Measurements from ENCODE around the gene COPZ2.
"Not testable (repeated sequence)": the region's sequence is repeated elsewhere in the genome, so short reads cannot be mapped to it uniquely, and the experiment has no call there.

COPZ2 gene

DNA sequence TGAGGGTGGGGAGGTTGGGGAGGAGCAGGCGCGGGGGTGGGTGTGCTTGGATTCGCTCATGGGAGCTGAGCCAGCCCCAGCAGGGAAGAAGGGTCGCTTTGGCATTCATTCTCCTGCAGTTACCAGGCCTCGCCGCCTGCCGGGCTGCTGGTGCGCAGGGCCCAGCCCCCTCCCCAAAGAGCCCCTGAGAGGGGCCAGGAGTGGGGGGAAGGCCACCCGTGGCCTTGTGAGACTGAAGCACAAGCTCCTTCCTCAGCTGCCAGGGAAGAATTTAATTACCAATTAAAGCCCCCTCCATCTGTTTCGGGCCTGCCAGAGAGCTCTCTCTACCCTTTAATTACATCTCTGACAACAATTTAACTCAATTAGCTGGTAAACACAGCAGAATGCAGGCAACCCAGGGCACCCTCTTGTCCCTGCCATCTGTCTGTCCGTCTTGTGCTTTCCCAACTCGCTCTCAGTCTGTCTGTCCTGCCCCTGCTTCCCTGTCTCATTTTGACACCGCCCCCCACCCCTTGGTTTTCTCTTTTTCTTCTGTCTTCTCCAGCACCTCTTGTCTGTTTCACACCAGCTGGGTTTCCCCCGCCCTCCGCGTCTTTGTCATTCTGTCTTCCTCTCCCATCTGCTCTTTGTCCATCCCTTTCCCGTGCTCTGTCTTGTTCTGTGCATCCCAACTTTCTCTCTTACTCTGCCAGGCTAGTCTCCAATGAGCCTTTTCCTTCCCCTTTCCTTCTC lies 34.0 kb downstream of the COPZ2 start:
- DNase-seq, result no peak

DNA sequence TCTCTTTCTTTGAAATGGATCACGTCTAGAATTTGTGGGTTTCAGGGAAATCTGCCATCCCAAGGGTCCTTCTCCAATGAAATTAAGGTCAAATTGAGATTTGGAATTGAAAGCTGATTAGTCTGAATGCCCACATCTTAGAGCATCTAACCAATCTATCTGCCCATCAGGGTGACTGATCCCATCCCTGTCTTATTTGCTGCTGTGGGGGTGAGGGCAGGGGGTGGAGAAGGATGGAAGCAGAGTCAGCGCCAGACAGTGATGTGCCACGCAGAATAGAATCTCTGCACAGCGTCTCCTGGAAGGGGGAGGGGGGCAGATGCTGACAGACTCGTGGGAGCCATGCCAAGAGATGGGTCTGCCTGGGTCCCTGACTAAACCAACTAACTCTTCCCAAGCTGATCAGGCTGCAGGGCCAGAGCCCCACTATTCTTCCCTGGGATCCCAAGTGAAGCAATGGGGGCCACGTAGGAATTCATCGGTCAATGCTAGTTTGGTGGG lies 34.6 kb downstream of the COPZ2 start:
- no peak for DNase-seq

DNA sequence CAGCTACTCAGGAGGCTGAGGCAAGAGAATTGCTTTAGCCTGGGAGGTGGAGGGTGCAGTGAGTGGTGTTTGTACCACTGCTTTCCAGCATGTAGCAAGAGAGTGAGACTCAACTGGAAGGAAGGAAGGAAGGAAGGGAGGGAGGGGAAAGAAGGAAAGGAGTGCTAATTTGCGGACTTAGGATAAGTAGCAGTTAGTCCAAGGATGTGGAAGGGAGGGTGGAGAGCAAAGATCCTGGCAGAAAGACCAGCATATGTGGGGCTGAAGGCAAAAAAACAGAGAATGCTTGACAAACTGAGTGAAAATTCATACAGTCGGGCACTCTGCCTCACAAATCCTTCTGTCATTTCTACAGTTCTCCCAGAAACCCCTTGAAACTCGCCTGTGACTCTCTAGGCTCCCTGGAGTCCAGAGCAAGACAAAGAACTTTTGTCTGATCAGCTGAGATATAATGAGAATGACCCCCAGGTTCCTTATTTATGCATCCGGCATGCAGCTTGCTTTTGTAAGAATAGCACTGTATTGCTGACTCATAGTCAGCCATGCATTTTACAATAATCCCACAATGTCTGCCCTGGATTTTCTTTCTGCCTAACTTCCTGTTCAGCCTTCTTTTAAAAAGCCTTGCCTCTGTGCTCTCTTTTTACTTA lies 35.2 kb downstream of the COPZ2 start:
- no peak for DNase-seq

DNA sequence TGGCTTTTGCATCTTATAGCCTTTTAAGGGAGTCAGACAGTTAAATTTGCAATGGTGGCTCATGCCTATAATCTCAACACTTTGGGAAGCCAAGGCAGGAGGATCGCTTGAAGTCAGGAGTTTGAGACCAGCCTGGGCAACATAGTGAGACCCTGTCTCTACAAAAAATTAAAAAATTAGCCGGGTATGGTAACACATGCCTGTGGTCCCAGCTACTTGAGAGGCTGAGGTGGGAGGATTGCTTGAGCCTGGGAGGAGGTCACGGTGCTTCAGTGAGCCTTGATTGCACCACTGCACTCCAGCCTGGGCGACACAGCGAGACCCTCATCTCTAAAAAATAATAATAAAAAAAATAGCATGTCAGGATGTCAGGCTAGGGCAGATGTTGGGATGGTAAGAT lies 35.9 kb downstream of the COPZ2 start:
- DNase-seq, result not testable (repeated sequence)

DNA sequence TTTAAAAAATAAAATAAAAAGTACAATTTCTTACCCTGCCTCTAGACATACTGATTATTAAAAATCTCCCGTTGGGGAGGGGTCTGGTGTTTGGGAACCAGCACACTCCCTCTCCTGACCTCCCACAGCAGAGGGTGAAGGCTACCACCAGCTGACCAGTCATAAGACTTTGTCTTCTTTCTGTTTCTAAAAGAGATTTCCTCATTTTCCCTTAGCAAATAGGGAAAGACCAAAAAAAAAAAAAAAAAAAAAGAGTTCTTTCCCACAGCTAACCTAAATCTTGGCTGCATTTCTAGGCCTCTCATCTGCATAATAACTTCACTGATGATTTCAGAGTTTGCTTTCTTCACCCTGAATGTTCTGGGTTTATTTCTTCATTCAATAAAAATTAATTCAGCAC lies 36.4 kb downstream of the COPZ2 start:
- no peak for DNase-seq

DNA sequence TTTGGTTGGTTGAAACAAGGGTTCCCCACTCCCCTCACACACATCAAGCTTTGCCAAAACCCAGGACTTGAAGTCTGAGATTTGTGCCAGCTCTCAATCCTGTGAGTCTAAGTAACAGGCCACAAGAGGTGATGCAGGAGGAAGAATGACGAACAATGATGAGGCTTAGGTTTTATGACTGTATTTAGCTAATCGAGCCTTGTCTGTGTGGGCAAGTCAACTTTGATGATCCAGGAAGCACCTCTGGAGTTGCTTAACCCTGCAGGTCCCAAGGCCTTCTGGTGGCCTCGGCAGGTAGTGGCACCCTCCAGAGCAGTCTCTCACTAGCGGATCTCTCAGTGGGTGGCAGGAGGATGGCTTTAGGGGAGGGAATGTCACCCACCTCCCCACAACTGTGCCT lies 38.0 kb downstream of the COPZ2 start:
- no peak for DNase-seq

DNA sequence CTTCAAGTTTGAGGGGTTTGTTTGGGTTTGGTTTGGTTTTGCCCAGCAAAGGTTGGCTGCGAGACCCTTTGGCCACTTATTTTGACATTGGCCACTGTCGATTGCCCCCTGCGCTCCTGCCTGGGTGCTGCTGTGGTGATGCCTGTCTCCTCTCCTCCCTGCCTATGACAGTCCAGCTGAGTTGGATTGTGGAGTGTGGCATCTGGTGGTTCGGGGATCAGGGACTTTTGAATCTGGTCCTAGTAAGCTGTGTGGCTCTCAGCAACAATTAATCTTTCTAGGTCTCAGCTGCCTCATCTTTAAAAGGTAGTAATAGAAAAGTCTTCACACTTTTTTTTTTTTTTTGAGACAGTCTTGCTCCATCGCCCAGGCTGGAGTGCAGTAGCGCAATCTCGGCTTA lies 39.6 kb downstream of the COPZ2 start:
- DNase-seq, result no peak

DNA sequence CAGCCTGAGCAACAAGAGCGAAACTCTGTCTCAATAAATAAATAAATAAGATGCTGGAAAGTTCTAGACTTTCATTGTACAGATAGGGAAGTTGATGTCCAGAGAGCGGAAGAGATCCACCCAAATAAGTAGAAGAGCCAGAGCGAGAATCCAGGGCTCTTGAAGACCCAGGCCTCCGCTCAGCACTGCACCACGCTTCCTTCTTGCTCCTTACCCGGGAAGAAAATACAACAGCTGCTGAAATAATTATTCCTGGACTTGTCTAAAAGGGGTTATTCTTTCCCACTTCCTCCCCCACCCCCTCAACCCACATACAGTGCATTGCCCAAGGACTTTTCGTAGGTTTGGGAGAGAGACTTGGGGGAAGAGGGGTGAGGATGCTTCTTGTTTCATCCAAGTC lies 40.0 kb downstream of the COPZ2 start:
- DNase-seq, result no peak

DNA sequence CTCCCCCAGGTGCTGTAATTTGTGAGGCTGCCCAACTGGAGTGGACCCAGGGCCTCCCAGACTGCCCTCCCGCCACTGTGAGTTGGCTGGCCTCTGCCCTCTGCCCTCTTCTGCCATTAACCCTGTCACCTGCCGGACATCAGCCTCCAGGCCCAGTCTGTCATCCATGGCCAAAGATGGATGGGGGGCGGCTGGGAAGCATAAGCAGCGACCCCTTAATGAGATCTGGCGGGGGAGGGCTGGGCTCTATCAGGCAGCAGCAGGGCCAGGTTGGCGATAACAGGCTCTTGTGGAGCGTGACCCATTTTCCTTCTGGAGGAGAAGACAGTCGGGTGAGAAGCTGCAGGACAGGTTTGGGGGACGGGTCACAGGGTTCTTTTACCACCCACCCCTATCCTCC lies 41.4 kb downstream of the COPZ2 start:
- DNase-seq, result no peak

DNA sequence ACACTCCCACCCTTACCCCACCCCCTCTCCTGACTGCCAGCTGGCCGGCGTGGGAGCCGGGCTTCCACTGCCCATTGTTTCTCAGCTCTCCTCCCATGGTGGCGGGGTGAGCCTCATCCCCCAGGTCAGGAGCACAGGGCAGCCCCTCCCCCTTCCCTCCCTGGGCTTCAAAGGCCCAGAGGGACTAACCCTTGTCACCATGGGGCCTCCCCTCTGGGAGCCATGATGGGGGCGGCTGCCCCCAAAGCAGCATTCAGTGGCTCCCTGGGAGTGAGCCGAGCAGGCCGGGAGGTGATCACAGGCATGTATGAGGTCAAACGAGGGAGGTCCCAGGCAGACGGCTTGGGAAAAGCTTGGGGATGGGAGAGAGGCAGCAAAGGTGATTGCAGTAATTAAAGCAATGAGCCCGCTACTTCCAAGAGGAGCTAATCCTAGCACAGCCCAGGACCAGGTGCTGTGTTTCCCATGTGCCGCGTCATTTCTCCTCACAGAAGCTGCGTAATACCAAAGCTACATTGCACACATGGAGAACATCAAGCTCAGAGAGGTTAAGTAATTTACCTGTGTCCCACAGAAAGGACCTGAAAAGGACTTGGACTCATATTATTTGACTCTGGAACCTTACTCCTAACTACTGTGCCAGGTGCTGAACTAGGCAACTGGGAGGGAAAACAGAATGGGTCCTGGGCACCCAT lies 42.2 kb downstream of the COPZ2 start:
- no peak for DNase-seq

DNA sequence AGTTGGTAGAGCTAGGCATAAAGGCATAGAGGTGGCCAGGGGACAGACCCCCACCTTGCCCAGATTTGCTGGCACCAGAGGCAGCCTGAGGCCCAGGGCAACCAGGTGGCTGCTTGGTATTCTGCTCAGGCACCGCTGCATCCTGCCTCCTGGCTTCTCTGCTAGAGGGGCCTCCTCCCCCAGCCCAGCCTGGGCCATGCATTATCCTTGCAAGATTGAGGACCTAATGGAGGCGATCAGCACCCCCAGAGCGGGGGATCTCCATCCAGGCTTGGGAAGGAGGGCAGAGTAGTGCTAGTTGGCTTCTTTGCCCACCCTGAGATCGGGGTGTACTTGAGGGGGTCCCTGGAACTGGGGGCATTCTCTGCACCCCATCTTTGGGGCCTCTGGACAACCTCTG lies 42.9 kb downstream of the COPZ2 start:
- no peak for DNase-seq

DNA sequence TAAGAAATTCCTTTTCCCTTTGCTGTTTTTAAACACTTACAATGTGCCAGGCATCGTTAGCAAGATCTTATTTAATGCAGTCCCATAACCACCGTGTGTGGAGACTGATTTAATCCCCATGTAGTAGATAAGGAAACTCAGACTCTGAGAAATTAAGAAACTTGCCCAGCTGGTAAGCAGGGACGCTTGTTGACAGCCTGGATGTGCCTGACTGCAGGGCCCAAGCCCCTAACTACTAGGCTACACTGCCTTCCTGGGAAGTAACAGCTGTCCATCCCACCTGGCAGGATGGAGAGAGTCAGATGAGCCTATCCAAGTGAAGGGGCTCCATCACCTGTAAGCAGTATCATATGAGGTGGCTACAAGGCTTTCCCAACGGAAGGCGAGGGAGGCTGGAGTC lies 43.6 kb downstream of the COPZ2 start:
- no peak for DNase-seq

DNA sequence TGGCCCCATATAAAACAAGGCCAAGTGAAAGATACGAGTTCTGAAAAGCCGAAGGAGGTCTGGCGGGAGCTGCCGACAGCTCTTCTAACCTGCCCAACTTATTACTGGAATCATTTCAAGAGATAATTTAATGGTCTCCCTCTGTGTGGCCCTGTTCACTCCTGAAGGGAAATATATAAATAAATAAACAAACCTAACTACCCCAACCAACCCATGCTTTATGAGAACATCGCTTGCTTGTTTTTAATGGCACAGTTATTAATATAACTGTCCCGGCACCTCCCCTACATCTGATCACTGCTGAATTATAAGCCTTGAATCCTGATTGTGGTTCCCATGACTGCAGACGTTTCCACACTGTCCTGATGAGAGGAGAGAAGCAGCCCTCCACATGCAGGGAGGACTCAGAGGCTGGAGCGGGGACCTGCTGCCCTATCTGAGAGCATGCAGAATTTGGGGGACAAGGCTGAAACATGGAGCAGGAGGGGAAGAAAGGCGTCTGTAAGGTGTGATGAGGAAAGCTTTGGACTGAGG lies 44.5 kb downstream of the COPZ2 start:
- DNase-seq, result no peak

DNA sequence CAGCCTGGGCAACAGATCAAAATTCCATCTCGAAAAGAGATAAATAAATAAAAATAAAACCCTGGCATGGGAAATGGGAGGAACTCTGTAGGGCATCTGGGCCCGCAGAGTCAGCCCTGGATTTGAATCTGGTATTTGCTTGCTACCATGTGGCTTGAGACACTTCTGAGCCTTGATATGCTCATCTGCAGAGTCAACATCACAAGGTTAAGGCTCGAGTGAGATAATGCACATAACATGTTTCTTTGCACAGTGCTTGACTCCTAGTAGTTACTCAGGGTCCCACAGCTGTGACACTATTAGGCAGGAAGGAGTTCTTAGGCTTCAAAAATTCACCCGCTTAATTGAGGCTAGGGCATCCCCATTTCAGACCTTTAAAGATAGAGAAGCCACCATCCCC lies 45.4 kb downstream of the COPZ2 start:
- no peak for DNase-seq

DNA sequence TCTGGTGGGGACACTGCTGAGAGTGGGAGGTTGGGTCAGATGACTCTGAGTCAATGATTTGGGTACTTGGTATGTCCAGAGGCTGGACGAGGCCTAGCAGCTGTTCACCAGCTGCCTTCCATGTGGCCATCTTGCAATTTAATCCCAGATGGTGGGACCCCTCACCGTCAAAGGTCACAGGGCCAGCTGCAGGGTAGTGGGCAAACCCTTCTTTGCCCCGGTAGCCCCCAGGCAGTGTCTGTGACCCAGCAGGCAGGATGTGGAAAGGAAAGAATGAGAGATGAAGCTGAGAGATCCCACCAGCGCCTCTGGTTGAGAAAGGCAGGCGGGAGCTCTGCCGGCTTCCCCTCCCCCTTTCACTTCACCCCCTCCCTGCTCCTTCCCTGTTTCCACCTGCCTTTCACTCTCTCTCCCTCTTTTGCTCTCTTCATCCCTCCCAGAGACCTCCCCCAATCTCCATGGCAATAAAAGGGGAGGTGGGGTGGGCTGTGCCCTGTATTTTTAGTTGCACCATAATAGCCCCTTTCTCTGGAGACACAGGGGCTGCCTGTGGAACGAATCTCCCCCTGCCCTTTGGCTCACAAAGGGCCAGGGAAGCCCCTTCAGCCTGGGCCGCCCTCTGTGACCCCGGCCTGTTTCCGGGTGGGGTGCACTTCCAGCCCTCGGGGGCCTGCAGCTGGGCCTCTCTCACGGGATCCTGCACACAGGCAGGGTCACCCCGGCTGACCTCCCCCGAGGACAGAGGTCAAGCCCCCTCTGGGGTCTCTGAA lies 46.5 kb downstream of the COPZ2 start:
- DNase-seq, result no peak

DNA sequence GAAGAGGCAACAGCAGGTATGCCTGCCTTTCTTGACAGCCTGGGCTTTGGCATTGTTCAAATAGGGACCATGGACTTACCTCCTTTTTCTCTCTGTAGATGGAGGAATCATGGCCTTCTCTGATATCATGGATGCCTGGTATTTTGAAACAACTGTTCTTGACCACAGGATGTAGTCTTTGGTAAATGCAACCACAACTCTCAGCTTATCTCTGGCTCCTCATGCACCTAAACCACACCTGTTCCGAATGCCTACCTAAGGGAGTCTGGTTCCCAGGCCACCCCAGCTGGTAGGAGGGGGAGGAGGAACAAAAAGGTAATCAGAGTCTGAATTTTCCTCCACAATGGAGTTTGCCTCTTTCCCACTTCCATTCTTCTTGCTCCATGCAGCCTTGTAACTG lies 47.9 kb downstream of the COPZ2 start:
- DNase-seq, result no peak

DNA sequence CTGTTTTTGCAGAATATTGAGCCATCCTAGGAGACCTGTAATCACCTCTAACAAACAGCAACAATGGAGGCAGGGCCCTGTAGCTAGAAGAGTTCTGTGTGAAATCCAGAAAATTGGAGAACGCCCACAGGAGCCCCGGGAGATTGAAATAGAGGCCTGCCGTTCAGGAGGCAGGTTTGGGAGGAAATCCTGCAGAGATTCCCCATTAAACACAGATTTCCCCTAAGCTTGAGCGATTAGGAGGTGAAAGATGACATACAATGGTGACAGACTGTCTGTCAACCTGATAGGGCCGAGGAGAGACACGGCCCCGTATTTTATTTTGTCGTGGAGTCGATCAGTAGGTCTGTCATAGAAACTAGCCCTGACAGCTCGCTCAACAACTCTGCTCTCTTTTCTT lies 48.4 kb downstream of the COPZ2 start:
- DNase-seq, result no peak

DNA sequence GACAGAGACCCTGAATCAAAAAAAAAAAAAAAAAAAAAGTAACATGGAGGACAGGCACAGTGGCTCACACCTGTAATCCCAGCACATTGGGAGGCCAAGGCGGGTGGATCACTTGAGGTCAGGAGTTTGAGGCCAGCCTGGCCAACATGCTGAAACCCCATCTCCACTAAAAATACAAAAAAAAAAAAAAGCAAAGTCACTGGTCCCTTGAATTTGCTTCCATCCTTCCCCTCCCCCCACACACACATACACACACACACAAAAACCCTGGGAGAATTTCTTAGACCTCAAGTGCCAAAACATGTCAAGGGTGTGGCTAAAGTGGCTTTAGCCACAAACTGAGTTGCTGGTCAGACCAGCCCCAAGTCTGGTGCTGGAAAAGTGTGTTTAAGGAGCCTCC lies 49.2 kb downstream of the COPZ2 start:
- DNase-seq, result not testable (repeated sequence)

DNA sequence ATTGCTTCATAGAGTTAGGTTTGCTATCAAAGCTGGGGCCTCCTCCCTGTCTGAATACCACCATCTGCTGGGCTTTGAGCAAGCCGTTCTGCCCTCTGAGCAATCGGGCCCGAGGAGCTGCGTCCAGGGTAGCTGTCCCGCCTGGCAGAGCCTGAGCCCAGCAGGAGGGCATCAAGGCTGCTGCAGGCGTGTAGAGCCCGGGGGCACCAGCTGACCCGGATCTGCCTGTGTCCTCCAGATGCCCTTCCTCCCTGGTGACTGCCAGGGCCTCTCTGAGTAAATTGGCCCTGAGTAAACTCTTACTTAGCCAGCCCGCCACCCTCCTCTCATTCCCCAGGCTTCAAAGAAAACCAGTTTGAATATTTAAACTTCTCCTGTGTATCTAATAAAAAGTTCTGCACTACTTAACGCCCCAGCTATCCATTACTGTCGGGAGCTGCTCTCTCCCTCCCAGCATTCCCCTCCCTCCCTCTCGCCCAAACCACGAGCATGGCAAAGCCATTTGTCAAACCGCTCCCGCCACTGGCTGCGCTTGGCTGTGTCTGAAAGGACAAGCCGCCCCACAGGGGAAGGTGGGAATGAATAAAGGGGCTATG lies 50.3 kb downstream of the COPZ2 start:
- no peak for DNase-seq

DNA sequence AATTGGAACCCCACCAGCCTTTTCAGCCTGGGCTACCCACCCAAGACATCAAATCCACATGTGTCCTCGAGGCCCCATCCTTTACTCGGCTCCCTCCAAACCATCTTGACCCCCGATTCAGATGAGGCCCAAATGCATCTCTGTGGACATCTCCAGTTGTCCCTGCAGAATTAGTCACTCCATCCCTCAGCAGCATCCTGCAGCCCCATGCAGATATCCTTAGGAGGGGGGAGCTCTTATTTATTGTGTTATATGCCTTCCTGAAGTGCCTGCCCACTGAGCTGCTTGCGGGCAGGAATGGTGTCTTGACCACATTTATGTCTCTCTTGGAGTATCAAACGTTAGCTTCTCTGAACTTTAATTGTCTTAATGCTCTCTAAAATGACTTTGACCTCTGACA lies 51.1 kb downstream of the COPZ2 start:
- no peak for DNase-seq

DNA sequence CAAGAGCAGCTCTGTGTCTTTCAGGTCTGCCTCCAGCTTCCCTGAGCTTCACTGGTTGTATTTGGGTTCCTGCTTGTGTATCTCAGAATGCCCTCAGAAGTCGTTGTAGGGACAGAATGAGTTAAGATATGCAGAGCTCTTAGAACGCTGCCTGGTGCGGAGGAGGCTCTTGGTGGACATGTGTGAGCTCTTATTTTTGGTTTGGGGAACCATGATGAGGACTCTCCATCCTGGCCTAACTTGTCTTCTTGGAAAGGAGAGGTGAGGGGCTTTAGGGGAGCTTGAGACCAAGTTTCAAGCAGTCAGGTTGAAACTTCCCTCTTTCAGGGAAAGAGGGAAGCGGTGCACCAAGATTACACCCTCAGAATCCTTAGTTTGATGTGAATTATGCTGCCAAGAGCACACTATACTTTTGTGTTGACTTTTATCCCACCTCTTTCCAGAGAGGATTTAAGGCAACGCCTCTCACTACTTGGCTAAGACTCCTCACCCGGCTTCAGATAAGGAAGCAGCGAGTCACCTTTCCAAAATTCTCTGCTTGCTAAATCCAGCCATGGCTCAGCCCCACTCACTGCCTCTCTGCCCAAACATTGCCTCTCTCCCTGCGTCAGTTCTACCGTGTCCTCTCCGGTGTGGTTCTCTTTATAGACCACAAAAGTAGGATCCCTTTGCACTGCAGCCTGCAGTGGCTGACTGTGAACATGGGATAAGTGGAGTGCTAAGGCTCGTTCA lies 53.9 kb downstream of the COPZ2 start:
- DNase-seq, result no peak

Measured in 8988T (cell line).